Body of pancreas (tissue), 4 donors: ENCODE results near the gene TPPP.

Experiments
- CTCF ChIP-seq, 7 experiments: fragments of 450-650 bp in 4 of 7; fragments of 200-600 bp in 3 of 7; sonication (generic) in 3 of 7; IDR thresholded peaks; one replicate each; pipeline ENCODE4 v1.5.1; 2016 to 2019; ENCODE audit warnings: antibody characterized with exemption in 7 of 7
- POLR2A ChIP-seq, 3 donors: fragments of 450-650 bp; IDR thresholded peaks; one replicate each; pipeline ENCODE4 v1.6.1; 2016; ENCODE audit warnings: antibody characterized with exemption in 3 of 3, mild to moderate bottlenecking in 2 of 3

GRCh38 chr5:664994-665360 lies 28.2 kb downstream of the TPPP start:
- TF ChIP-seq CTCF (IDR thresholded peaks at IDR 0.05) (no peak), POLR2A (IDR thresholded peaks at IDR 0.05) (no peak)
